ENCODE measurements around the gene CDCP1.
A peak's percentile ranks its signal among the peaks of the same experiment; 100 is the strongest.

The CDCP1 gene

GRCh38 chr3:45035441-45036301 lies 110.5 kb downstream of the CDCP1 start:
- ATAC-seq (ENCODE audit: low read depth), result 0 out of 3 replicates have a peak, but pooled peaks have one; percentile 6
- no peaks in the 10 kb centered on the region for H3K27me3 ChIP-seq (ENCODE audit: insufficient read depth, poor library complexity, severe bottlenecking)
- H3K27ac ChIP-seq (ENCODE audit: poor library complexity, severe bottlenecking), result no peak overlapping the region
- no peak for DNase-seq (ENCODE audit: low spot score)
- no peak for TF ChIP-seq CTCF (IDR thresholded peaks at IDR 0.05; ENCODE audit: poor library complexity, severe bottlenecking)
- no peaks in the 10 kb centered on the region for H3K9me3 ChIP-seq (ENCODE audit: severe bottlenecking)
- H3K4me1 ChIP-seq (ENCODE audit: insufficient read depth, poor library complexity, severe bottlenecking), result peaks cover 3% of the 10 kb centered on the region
- H3K36me3 ChIP-seq (ENCODE audit: low read depth), result no peaks in the 10 kb centered on the region
- H3K4me3 ChIP-seq (ENCODE audit: severe bottlenecking), result no peak overlapping the region

- no peaks in the 10 kb centered on the region for H3K36me3 ChIP-seq (ENCODE audit: low read depth)
- no peak for TF ChIP-seq CTCF (IDR thresholded peaks at IDR 0.05; ENCODE audit: poor library complexity, severe bottlenecking)
- H3K4me1 ChIP-seq (ENCODE audit: insufficient read depth, poor library complexity, severe bottlenecking), result peaks cover 3% of the 10 kb centered on the region
- DNase-seq (ENCODE audit: low spot score) (no peak), ATAC-seq (ENCODE audit: low read depth) (no peak; the same call in 2 of the 3 replicates)
- no peak overlapping the region for H3K27ac ChIP-seq (ENCODE audit: poor library complexity, severe bottlenecking)
- H3K4me3 ChIP-seq (ENCODE audit: severe bottlenecking), result no peak overlapping the region
- no peaks in the 10 kb centered on the region for H3K9me3 ChIP-seq (ENCODE audit: severe bottlenecking)
- no peaks in the 10 kb centered on the region for H3K27me3 ChIP-seq (ENCODE audit: insufficient read depth, poor library complexity, severe bottlenecking)
These were observed 111.4 kb downstream of the CDCP1 start for GRCh38 chr3:45034612-45035252.

- H3K36me3 ChIP-seq (ENCODE audit: low read depth), result no peaks in the 10 kb centered on the region
- H3K9me3 ChIP-seq (ENCODE audit: severe bottlenecking), result no peaks in the 10 kb centered on the region
- no peak overlapping the region for H3K27ac ChIP-seq (ENCODE audit: poor library complexity, severe bottlenecking)
- H3K4me3 ChIP-seq (ENCODE audit: severe bottlenecking), result no peak overlapping the region
- no peak for TF ChIP-seq CTCF (IDR thresholded peaks at IDR 0.05; ENCODE audit: poor library complexity, severe bottlenecking)
- DNase-seq (ENCODE audit: low spot score) (no peak), ATAC-seq (ENCODE audit: low read depth) (no peak)
- peaks cover 3% of the 10 kb centered on the region for H3K4me1 ChIP-seq (ENCODE audit: insufficient read depth, poor library complexity, severe bottlenecking)
- no peaks in the 10 kb centered on the region for H3K27me3 ChIP-seq (ENCODE audit: insufficient read depth, poor library complexity, severe bottlenecking)
These were observed 112.4 kb downstream of the CDCP1 start for GRCh38 chr3:45033791-45034190.

Data from RWPE2 (cell line).